Activated CD4-positive, CD25-positive, alpha-beta regulatory T cell treated with anti-CD3 and anti-CD28 coated beads, Interleukin-2, amount 50 U/mL, for 16 hours (primary cell): ENCODE results near the gene CAV3.

ENCODE experiments used
- DNase-seq: peaks from one replicate; pipeline ENCODE4 v3.0.0-alpha.2; 2020; ENCODE audit warnings: low read depth, low spot score

CAV3 gene

GRCh38 chr3:8734908-8735307 is 1.3 kb downstream of the CAV3 start:
- no peak for DNase-seq

DNA sequence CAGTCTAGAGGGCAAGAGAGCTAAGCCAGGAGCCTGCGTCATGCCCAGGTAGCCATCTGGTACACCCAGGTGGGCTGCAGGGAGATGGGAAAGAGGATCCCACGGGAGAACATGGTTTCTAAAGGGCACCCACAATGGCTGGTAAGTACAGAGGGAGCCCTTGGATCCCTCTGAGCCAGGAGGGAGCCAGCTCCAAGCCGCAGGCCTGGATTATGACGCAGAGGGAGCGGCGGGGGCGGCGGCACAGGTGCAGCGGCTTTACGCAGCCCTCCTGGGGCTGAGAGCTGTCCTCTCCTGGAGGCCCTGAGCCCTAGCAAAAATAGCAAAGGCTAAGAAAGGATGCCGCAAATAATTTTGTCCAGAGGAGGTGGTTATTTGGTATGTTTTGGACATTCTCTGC is 2.8 kb downstream of the CAV3 start:
- DNase-seq: no peak

- no peak for DNase-seq
Measured at GRCh38 chr3:8737301-8737700, 3.7 kb downstream of the CAV3 start.

GRCh38 chr3:8737823-8738222 is 4.2 kb downstream of the CAV3 start:
- DNase-seq: no peak

DNA sequence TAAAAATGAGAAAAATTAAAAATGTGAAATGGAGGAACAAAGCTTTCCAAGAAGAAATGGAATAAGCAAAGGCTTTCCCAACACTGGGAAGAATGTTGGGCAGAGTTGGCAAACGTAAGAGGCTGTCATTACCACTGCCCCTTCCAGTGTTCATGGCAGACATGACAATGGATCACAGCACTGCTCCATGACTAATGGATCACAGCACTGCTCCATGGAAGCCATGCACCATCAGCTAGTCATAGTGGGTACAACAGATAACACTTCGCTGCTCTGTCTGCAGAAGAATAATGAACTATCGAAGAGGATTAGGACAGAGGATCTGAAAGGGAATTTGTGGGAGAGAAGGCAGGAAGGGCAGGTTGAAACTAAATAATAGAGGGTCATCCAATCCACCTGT is 5.0 kb downstream of the CAV3 start:
- DNase-seq: no peak

GRCh38 chr3:8739757-8740504 is 6.3 kb downstream of the CAV3 start:
- no peak for DNase-seq

GRCh38 chr3:8741581-8742261 is 8.1 kb downstream of the CAV3 start:
- DNase-seq: no peak

DNA sequence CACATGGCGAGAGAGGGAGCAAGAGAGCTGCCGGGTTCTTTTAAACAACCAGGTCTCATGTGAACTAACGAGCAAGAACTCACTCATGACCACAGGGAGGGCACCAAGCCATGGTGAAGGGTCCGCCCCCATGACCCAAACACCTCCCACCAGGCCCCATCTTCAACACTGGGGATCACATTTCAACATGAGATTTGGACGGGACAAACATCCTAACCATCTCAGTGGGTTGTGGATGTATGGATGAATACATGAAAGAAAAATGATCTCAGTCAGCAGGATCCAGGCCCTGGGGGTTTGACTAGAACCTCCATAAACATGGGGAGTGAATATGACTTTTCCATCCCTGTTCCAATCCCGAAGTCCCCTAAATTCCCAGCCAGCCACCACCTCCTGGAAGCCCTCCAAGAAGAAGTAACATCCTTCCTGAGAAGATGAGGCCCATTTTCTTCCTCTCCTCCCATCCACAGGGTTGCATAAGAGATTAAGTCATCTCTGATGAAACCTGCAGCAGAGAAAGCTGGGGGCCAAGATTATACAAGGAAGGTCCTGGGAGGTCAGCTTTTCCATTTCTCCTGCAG is 9.5 kb downstream of the CAV3 start:
- DNase-seq: no peak

- no peak for DNase-seq
Measured at GRCh38 chr3:8743911-8744310, 10.3 kb downstream of the CAV3 start.

GRCh38 chr3:8745619-8746370 is 12.2 kb downstream of the CAV3 start:
- DNase-seq: no peak

- no peak for DNase-seq
Measured at GRCh38 chr3:8746780-8747345, 13.3 kb downstream of the CAV3 start.

- DNase-seq: no peak
Measured at GRCh38 chr3:8749316-8749715, 15.7 kb downstream of the CAV3 start.

GRCh38 chr3:8752832-8753231 is 19.2 kb downstream of the CAV3 start:
- no peak for DNase-seq

DNA sequence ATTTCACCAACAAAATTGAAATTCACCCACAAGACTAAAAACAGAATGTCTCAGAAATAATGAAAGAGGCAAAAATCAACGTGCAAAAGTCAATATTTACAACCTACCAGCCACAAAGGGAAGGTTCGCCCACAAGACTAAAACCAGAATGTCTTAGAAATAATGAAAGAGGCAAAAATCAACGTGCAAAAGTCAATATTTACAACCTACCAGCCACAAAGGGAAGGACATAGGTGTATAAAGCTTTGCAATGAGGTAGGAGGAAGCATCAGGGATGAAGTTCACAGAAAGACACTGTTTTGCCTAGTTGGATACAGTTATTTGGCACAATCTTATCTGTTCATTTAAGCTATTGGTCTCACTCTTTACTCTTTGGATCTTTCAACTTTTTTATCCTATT is 21.5 kb downstream of the CAV3 start:
- DNase-seq: no peak

GRCh38 chr3:8755564-8756237 is 22.1 kb downstream of the CAV3 start:
- DNase-seq: no peak

GRCh38 chr3:8756671-8757070 is 23.1 kb downstream of the CAV3 start:
- DNase-seq: no peak

GRCh38 chr3:8757551-8758518 is 24.2 kb downstream of the CAV3 start:
- DNase-seq: no peak

GRCh38 chr3:8759038-8759707 is 25.6 kb downstream of the CAV3 start:
- DNase-seq: no peak

- DNase-seq: no peak
Measured at GRCh38 chr3:8760091-8760490, 26.5 kb downstream of the CAV3 start.

DNA sequence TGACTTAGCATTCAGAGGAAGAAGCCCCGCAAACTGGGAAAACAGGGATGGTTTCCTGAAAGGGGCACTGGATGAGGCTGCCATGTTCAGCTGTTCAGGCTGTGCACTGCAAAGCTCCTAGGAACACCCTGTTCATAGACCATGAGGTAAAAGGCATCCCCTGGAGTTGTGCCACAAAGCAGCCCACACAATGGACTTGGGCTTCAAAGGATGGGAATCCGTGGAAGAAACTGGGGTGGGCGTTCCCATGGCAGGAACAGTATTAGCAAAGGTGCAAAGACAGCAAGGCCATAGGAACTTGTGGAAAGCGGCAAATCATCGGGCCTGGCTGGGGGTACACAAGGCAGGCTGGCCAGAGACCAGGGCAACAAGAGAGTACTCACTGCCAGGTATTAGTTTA is 26.9 kb downstream of the CAV3 start:
- DNase-seq: no peak
